ENCODE data around the gene ACSL6. TPM values are rescaled to one million over a fixed set of nuclear protein-coding genes. Genes with fewer than 3 reads are reported as not detected.

Gene ACSL6
- total RNA-seq, 1 experiment from 2014 or later: 0.05 TPM

- DNase-seq (ENCODE audit: extremely low read depth, low read depth): no peak
Measured at GRCh38 chr5:132017738-132018625, 6.5 kb upstream of the ACSL6 start.

- DNase-seq (ENCODE audit: extremely low read depth, low read depth): no peak
Measured at GRCh38 chr5:132017316-132017715, 5.9 kb upstream of the ACSL6 start.

DNA sequence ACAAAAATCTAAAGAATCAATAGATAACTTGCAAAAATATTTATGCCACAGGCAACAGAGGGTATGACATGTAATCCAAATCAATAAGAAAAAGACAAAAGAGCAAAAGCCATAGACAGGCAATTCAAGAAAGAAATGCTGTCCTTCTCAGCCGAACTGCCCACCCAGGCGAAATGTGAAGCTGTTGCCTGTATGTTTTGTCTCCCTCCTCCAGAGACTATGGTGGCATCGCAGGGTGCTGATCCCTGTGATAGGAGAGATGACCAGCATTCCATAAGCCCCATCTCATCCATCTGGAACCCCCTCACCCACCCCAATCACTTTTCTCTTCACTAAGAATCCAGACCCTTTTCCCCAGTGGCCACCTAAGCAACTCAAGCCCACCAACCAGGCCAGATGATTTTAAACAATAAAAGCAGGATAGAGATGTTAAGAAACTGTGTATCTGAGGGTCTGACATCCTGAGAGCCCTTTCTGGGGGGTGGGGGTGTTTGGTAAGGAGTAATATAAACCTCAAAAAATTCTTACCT lies 5.3 kb upstream of the ACSL6 start:
- DNase-seq (ENCODE audit: extremely low read depth, low read depth): no peak

GRCh38 chr5:132013711-132014110 lies 2.3 kb upstream of the ACSL6 start:
- DNase-seq (ENCODE audit: extremely low read depth, low read depth): no peak

- no peak for DNase-seq (ENCODE audit: extremely low read depth, low read depth)
Measured at GRCh38 chr5:132013006-132013689, 1.7 kb upstream of the ACSL6 start.

GRCh38 chr5:132012371-132013005 lies 1.0 kb upstream of the ACSL6 start:
- no peak for DNase-seq (ENCODE audit: extremely low read depth, low read depth)

DNA sequence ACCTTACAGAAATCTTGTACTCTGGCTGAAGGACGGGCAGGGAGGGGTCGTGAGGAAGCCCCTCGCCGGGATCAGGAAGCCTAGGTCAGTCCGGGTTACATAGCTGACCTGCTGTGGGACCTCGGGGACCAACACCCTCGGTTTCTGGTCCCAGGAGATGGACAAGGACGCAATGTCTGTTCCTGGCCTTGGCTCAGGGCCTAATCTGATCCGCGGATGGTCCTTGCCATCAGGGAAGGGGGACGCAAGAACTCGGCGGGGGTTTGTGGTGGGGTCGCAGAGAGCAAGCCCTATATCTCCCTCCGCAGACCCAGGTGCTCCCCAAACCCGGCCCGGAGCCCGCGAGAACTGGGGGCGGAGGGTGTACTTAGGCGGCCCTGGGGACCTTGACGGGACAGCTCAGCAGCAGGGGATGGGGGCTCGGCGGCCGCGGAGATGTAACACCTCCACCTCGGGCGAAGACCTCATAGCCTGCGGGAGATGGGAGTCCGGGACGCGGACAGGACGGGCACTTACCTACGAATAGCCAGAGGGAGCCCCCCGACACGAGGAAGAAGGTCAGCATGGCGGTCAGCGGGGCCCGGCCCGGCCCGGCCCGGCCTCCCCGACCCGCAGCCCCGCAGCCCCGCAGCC lies 353 bp downstream of the ACSL6 start:
- DNase-seq (ENCODE audit: extremely low read depth, low read depth): no peak

GRCh38 chr5:132010645-132010988 lies 841 bp downstream of the ACSL6 start:
- DNase-seq (ENCODE audit: extremely low read depth, low read depth): no peak

DNA sequence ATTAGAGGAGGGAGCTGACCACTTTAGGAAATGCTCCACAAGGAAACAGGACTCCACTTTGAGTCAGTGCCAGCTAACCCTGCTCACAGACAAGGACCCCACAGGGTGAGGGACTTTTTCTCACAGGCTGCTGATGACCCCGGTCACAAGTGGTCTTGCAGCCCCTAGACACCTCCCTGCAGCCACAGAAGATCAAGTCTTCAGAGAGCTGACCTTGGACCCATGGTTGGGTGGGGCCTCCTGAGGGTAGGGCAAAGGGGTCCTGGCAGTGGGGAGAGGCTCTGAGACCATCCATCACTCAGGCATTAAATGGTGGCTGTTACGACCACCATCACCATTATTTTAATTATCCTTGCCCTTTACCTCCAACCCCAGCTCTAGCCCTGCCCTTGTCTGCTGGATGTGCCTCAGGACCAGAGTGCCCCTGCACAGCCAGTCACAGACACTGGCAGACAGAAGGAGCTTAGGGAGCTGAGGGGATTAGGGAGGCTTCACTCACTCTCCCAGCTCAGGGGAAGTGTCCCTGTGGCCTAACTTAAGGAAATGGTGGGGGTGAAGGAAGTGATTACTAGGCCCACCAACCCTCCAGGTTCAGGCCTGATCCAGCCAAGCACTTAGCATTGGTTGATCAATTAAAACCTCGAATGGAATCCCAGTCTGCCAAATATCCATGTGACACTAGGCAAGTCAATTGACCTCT lies 1.6 kb downstream of the ACSL6 start:
- DNase-seq (ENCODE audit: extremely low read depth, low read depth): no peak

- DNase-seq (ENCODE audit: extremely low read depth, low read depth): no peak
Measured at GRCh38 chr5:132008961-132009680, 2.3 kb downstream of the ACSL6 start.

DNA sequence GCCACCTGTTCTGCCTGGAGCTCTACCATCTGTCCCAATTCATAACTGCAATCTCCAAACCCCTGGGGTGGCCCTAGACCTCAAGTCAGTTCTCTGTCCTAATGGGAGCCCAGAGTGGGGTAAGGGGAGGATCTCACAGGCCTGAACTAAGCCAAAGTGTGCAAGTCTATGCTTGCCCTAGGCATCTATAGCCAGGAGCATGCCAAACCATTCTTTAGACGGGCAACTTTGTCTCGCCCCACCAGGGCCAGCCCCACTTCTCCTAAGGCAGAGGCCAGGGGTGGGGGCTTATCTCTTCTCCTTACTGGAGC lies 3.3 kb downstream of the ACSL6 start:
- no peak for DNase-seq (ENCODE audit: extremely low read depth, low read depth)

DNA sequence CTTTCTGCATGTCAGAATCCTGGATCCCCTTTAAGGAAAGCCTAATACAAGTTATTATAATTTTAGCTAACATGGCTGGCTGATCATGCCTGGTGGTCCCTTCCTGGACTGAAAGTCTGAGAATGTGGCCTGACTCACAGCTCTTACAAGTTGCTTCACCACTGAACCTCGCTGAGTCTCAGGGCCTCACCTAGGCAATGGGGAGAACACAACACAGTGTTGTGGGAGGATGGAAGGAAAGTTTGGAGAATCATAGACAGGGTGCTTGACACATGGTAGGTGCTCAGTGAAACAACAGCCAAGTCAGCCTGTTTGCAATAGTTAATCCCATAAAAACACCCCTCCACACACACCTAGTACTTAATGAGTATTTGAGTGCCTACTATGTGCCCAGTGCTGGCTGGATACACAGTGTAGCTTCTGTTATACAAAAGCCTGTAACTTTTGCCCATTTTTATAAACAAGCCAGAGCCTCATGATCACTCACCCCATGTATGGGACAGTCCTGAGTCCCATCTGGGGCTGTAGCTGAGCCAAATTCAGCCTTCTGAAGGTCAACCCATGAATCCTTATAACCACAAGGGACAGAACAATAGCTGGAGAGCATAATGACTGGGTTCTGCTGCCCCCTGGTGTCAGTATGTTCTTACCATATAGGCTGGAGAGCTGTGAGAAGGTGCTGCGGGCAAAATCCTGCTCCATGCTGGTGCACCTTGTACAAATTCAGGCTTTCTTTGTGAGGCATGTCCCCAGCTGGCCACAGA lies 3.9 kb downstream of the ACSL6 start:
- DNase-seq (ENCODE audit: extremely low read depth, low read depth): peak; percentile 82

GRCh38 chr5:132006331-132007120 lies 4.9 kb downstream of the ACSL6 start:
- DNase-seq (ENCODE audit: extremely low read depth, low read depth): no peak

GRCh38 chr5:132005591-132005990 lies 5.9 kb downstream of the ACSL6 start:
- no peak for DNase-seq (ENCODE audit: extremely low read depth, low read depth)

GRCh38 chr5:132003982-132004381 lies 7.5 kb downstream of the ACSL6 start:
- no peak for DNase-seq (ENCODE audit: extremely low read depth, low read depth)

DNA sequence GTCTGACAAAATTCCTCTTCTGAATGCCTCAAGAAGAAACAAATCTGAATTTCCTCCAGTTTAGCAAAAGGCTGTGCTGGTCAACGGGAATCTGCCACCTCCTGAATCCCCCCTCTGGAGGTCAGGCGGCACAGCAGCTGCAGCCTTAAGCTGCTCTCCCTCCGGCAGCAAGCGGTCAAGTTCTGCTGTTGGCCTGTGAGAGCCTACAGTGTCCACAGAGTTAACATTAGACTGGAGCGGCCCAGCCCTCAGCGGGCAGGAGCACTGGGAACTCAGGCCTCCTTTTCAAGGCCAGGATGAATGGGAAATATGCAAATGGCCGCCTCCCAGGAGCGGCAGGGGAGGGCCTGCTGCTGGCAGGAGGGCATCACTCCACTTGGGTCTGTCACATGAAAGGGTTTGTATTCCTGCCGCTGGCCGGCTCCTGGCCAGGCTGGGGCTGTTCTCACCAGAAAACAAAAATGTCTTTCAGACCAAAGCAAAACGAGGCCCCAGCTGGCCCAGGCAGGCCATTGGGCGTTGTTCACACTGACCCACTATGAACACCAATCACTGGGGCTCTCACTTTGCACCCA lies 8.2 kb downstream of the ACSL6 start:
- no peak for DNase-seq (ENCODE audit: extremely low read depth, low read depth)

DNA sequence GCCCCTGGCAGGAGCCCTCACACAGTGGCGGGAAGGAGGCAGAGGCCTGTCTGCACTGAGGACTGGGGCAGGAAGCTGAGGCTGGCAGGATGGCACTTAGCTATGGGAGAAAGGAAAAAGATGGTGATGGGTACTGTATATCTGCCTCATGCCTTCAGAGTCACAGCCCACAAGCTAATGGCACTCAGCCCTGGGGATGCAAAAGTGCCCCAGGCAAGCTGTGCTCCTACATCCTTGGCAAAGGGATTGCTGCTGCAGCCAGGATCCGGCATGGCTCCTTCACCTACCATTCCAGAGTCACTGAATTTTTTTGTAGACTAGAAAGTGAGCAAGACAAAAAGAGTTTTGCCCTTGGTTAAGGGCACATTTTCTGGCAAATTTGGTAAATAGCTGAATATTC lies 8.7 kb downstream of the ACSL6 start:
- DNase-seq (ENCODE audit: extremely low read depth, low read depth): no peak
